B cell (primary cell): ENCODE results near the gene ABCC10.

ENCODE experiments used
- CTCF ChIP-seq: fragments of 200-600 bp; IDR thresholded peaks from one replicate; pipeline ENCODE4 v1.8.0; 2022; ENCODE audit warnings: antibody characterized with exemption, mild to moderate bottlenecking
- EZH2 ChIP-seq: IDR thresholded peaks from 2 replicates; pipeline ENCODE4 v1.6.1; 2012; ENCODE audit warnings: borderline replicate concordance, low read depth, mild to moderate bottlenecking, moderate library complexity, low read length; ENCODE audit not compliant: insufficient read depth, poor library complexity, severe bottlenecking

GRCh38 chr6:43395776-43396175 lies 31.6 kb upstream of the ABCC10 start:
- TF ChIP-seq CTCF (no peak), EZH2 (no peak)
